Urinary bladder (tissue), 4 donors: Measurements from ENCODE around the gene SOWAHC. TPM values are rescaled to one million over a fixed set of nuclear protein-coding genes. Genes with fewer than 3 reads are reported as not detected.
A peak's percentile ranks its signal among the peaks of the same experiment; 100 is the strongest.
"Not testable (repeated sequence)": the region's sequence is repeated elsewhere in the genome, so short reads cannot be mapped to it uniquely, and the experiment has no call there.

Experiments used
- DNase-seq: peaks from one replicate; pipeline ENCODE4 v3.0.0-alpha.2; 2015; ENCODE audit errors: extremely low spot score
- H3K27ac ChIP-seq: one replicate; pipeline ENCODE4 v1.5.1; 2013; ENCODE audit warnings: low read depth, mild to moderate bottlenecking, moderate library complexity
- H3K36me3 ChIP-seq: one replicate; pipeline ENCODE4 v1.6.1; 2013; ENCODE audit warnings: mild to moderate bottlenecking, moderate library complexity; ENCODE audit not compliant: insufficient read depth
- H3K4me1 ChIP-seq: one replicate; pipeline ENCODE4 v1.6.1; 2013; ENCODE audit warnings: mild to moderate bottlenecking, moderate library complexity; ENCODE audit not compliant: insufficient read depth
- H3K4me3 ChIP-seq: one replicate; pipeline ENCODE4 v1.5.1; 2013; ENCODE audit warnings: low read depth, low read length
- WGBS: extraction: QIAGEN DNeasy Blood & Tissue Kit; methylation state at CpG from one replicate; pipeline ENCODE4 v1.1.7; 2013; 5-methylcytosine and 5-hydroxymethylcytosine counted together
- polyA plus RNA-seq: library from polyadenylated mRNA; stranded (reverse); fragments of 200-250 nt; gene quantifications from one replicate; pipeline ENCODE4 v1.2.3, GENCODE V29; 2013
- total RNA-seq: library from RNA; depleted of rRNA; stranded (reverse); fragments of >200 nt; gene quantifications from one replicate; pipeline ENCODE4 v1.2.3, GENCODE V29; 2014
- donor health status: healthy with polysubstance abuse.
- donor health status: healthy.

SOWAHC gene, protein sequence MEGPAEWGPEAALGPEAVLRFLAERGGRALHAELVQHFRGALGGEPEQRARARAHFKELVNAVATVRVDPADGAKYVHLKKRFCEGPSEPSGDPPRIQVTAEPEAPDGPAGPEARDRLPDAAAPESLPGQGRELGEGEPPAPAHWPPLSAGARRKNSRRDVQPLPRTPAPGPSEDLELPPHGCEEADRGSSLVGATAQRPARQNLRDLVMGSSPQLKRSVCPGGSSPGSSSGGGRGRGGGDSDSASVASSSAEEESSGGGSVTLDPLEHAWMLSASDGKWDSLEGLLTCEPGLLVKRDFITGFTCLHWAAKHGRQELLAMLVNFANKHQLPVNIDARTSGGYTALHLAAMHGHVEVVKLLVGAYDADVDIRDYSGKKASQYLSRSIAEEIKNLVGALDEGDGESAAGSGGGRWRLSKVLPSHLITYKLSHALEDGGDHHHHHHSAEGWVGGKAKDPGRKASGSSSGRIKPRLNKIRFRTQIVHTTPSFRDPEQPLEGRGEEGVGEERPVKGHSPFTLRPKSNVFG
- total RNA-seq (28.2 TPM), polyA plus RNA-seq (13.9 TPM)

DNA sequence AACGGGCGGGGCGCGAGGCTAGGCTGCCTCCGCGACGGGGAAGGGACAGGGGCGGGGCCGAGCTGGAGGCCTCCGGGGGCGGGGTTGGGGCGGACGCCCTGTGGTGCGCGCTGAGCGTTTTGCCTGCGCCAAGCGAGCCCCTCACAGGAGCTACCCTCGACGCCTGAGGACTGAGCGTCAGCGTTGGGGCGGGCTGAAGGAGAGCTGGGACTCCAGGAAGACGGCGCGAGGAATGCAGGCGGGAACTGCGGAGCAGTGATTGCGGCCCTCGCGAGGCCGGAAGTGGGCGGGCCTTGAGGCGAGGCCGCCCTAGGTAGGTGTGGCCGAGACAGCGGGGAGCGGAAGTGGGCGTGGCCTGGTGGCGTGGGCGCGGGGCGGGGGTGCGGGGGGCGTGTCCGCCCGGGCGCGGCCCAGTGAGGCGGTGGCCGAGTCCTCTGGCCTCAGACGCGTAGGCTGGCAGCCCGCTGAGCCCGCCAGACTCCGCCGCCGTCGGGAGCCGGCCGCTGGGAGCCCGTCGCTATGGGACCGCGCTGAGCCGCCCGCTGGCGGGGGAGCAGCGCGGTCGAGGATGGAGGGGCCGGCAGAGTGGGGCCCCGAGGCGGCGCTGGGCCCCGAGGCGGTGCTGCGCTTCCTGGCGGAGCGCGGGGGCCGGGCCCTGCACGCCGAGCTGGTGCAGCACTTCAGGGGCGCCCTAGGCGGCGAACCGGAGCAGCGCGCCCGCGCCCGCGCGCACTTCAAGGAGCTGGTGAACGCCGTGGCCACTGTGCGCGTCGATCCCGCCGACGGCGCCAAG lies at the start of gene SOWAHC, which contains the start of gene SEPTIN10:
Gene SOWAHC, plus strand, starts transcription at position 443 of the 793 bp plus-strand sequence. Its CDS starts 126 bp downstream, at position 569.
Gene SEPTIN10, minus strand, starts transcription at position 45 of the 793 bp plus-strand sequence. CDS start 139 bp downstream, outside the sequence.
- peak; percentile 93 for DNase-seq
- Histone ChIP-seq H3K27ac (peak within 1 kb of the TSS; percentile 99), H3K4me1 (no peaks in the 10 kb centered on the region), H3K4me3 (peak within 1 kb of the TSS; percentile 95), H3K36me3 (no peaks in the 10 kb centered on the region)
- WGBS: 1% methylated on average over 104 of the region's 104 CpGs

DNA sequence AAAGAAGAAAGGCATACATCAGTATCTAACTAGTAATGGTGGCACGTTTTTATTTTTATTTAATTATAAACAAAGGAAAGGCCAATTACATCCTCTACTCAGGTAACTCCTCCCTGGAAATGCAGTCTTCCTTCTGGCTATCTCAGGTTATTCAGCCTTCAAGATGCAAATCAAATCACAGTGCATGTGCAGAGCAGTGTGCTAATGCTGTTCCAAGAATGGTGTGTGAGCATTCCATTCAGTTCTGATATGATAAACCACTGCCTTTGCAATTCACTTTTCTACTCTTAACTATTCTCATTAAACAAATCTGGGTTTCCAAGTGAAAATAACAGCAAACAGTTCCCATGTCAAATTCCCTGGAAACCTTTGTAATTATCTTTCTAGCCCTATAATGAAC lies 38.8 kb upstream of the SOWAHC start:
- Histone ChIP-seq H3K36me3 (peaks cover 2% of the 10 kb centered on the region), H3K27ac (no peak overlapping the region), H3K4me1 (no peaks in the 10 kb centered on the region), H3K4me3 (no peak overlapping the region)
- DNase-seq: no peak
- WGBS: 31% methylated on average over 1 of the region's 1 CpG

DNA sequence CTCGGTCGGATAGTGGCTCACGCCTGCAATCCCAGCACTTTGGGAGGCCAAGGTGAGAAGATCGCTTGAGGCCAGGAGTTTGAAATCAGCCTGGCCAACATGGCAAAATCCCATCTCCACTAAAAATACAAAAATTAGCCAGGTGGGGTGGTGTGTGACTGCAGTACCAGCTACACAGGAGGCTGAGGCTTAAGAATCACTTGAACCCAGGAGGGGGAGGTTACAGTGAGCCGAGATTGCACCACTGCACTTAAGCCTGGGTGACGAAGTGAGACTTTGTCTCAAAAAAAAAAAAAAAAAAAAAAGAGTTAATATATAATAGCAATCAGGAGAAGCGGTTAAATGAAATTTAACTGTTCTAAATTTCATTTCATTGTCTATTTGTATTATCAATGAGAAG lies 36.5 kb upstream of the SOWAHC start:
- not testable (repeated sequence) for H3K4me1 ChIP-seq, DNase-seq, H3K36me3 ChIP-seq, H3K4me3 ChIP-seq, H3K27ac ChIP-seq
- 95% methylated on average over 7 of the region's 7 CpGs for WGBS

DNA sequence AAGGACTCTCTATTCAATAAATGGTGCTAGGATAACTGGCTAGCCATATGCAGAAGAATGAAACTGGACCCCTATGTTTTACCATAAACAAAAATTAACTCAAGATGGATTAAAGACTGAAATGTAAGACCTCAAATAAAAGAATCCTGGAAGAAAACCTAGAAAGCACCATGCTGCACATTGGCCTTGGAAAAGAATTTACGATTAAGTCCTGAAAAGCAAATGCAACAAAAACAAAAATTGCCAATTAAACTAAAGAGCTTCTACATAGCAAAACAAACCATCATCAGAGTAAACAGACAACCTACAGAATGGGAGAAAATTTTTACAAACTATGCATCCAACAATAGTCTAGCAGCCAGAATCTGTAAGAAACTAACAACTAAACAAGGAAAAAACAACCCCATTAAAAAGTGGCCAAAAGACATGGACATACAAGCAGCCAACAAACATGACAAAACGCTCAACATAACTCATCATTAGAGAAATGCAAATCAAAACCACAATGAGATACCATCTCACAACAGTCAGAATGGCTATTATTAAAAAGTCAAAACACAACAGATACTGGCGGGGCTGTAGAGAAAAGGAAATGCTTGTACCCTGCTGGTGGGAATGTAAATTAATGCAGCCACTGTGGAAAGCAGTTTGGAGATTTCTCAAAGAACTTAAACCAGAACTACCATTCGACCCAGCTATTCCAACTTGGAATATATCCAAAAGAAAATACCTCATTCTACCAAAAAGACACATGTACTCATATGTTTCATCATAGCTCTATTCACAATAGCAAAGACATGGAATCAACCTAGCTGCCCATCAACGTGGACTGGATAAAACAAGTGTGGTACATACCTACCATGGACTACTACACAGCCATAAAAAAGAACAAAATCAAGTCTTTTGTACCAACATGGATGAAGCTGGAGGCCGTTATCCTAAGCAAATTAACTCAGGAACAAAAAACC lies 31.0 kb upstream of the SOWAHC start:
- H3K27ac ChIP-seq: no peak overlapping the region
- DNase-seq: no peak
- WGBS: 86% methylated on average over 6 of the region's 6 CpGs
- H3K4me1 ChIP-seq: no peaks in the 10 kb centered on the region
- H3K4me3 ChIP-seq: no peak overlapping the region
- H3K36me3 ChIP-seq: peaks cover 2% of the 10 kb centered on the region

DNA sequence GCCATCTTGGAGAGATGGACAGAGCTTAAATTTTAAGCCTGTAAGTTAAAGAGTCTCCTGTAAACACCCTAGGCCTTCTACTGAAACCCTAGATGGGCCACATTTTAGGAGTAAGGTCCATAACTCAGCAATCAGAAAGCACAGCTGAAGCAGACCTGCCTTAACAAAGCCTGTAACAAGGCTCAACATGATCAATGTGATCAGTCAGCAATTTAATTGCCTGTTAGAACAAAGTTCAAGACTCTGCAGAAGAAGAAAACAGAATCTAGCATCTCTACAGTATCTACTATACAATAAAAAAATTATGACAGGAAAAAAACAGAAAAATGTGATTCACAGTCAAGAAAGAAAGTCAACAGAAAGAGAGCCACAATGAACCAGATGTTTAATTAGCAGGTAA lies 27.5 kb upstream of the SOWAHC start:
- H3K36me3 ChIP-seq: peaks cover 2% of the 10 kb centered on the region
- H3K4me3 ChIP-seq: no peak overlapping the region
- no peaks in the 10 kb centered on the region for H3K4me1 ChIP-seq
- no peak overlapping the region for H3K27ac ChIP-seq
- DNase-seq: no peak

DNA sequence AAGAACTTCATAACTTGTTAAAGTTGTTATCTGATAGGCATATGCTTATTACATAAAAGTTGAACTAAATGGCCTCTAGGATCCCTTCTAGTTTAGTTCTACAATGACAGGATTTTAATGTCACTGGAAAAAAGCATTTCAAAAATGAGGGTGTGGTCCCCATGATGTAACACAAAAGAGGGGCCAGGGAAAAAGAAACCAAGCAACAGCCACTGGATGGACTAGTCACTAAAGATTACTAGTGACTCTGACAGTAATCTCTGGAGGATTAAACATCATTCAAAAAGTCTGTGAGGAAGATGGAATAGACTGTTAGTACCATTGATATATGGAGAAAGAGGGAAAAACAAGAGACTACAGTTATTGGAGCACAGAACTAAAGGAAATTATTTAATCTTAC lies 23.0 kb upstream of the SOWAHC start:
- Histone ChIP-seq H3K4me3 (no peak overlapping the region), H3K36me3 (no peaks in the 10 kb centered on the region), H3K4me1 (peaks cover 2% of the 10 kb centered on the region), H3K27ac (no peak overlapping the region)
- no peak for DNase-seq

DNA sequence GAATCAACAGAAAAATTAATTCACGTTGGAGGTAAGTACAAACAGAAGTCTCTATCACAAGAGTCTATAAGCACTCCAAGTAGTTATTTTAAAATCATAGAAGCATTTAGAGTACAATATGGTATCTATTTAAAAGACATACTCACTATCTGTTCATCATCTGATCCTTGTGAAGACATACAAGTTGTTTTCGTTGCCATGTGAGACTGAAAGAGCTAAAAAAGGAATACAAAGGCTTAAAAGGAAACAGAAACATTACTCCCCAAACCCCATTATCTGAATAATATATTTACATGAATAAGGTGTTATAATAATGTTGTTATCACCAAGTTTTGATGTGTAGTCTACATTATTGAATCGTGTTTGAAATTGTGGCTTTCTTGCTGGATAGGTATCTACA lies 21.3 kb upstream of the SOWAHC start:
- Histone ChIP-seq H3K4me3 (no peak overlapping the region), H3K4me1 (peaks cover 2% of the 10 kb centered on the region), H3K36me3 (no peaks in the 10 kb centered on the region), H3K27ac (no peak overlapping the region)
- DNase-seq: no peak
- 85% methylated on average over 3 of the region's 3 CpGs for WGBS

DNA sequence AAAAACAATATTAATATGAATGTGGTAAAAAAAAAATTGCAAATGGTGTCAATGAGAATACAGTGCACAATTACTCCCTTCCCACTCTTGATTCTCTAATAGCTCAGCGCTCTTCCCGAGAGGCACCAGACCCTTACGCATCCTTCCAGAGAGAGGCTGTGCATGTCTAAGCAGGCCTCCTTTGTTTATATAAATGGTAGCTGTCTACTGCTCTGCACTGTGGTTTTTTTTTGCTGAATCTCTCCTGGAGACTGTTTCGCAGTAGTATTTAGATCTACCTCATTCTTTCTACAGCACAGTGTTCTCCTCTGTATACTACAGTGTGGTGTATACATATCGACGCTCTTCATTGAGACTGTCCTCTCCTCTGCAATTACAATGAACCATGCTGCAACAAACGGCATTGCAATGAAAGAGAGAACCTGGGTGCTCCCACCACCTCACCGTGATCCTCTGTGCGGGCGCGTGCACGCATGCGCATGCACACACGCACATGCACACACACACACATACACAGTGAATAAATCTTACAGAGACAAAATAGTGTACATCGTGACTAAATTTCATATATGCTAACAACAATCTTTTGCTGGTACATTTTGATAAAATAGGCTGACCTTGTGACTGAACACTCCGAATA lies 19.8 kb upstream of the SOWAHC start:
- 79% methylated on average over 16 of the region's 16 CpGs for WGBS
- Histone ChIP-seq H3K4me3 (no peak overlapping the region), H3K27ac (no peak overlapping the region), H3K4me1 (peaks cover 2% of the 10 kb centered on the region), H3K36me3 (no peaks in the 10 kb centered on the region)
- DNase-seq: no peak

DNA sequence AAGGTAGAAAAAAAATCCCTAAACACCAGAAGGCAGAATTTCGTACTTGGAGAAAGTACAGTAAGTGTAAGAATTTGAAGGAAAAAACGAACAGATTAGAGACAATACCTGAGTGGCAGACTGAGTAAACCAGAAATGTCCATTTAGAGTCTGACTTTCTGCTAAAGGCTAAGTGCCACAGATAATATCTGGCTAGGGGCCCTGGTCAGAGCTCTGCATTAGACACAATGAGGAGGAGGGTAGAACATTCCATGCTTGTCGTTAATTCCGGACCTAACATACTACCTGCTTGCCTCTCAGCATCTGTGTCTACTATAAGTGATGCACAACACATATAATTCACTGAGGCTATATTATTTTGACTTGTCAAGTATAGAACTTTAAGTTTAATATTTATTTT lies 18.5 kb upstream of the SOWAHC start:
- Histone ChIP-seq H3K4me1 (peaks cover 2% of the 10 kb centered on the region), H3K36me3 (no peaks in the 10 kb centered on the region), H3K27ac (no peak overlapping the region), H3K4me3 (no peak overlapping the region)
- WGBS: 82% methylated on average over 4 of the region's 4 CpGs
- no peak for DNase-seq

DNA sequence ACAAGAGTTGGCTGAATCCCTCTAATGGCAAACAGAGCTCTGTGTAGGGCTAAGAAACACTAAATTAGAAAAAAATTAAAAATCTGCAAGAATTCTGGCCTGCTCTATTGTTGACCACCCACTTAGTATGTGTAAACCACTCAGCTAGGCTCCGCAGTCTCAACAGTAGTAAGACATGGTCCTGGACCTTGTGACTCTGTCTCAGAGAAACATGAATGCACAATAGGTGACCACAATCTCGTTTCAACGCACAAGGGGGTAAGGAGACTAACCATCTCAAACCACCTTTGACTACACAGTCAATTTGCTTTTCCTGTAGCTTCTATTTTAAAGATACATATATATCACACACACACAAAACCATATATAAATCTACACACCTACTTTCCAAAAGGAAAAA lies 16.9 kb upstream of the SOWAHC start:
- no peak overlapping the region for H3K4me3 ChIP-seq
- DNase-seq: no peak
- 89% methylated on average over 3 of the region's 3 CpGs for WGBS
- H3K27ac ChIP-seq: no peak overlapping the region
- H3K4me1 ChIP-seq: peaks cover 2% of the 10 kb centered on the region
- H3K36me3 ChIP-seq: no peaks in the 10 kb centered on the region

DNA sequence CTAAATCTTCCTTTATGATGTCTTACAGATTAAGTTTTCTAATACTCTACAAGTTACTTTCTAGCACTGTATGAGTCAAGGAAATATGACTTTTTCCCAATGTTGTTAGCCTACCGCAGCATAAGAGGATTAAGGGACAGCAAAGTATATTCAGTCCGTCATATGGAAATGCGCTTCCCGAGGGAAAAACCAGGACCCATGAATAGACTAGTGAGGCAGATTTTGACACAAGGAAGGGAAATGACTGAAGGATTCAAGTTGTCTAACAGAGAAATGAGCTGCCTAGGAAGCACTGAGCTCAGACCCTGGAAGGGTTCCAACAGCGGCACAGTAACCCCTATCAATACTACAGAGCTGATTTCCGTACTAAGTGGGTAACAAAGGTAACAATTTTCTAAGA lies 12.4 kb upstream of the SOWAHC start:
- Histone ChIP-seq H3K4me3 (no peak overlapping the region), H3K4me1 (no peaks in the 10 kb centered on the region), H3K27ac (no peak overlapping the region), H3K36me3 (no peaks in the 10 kb centered on the region)
- DNase-seq: no peak
- WGBS: 63% methylated on average over 6 of the region's 6 CpGs

DNA sequence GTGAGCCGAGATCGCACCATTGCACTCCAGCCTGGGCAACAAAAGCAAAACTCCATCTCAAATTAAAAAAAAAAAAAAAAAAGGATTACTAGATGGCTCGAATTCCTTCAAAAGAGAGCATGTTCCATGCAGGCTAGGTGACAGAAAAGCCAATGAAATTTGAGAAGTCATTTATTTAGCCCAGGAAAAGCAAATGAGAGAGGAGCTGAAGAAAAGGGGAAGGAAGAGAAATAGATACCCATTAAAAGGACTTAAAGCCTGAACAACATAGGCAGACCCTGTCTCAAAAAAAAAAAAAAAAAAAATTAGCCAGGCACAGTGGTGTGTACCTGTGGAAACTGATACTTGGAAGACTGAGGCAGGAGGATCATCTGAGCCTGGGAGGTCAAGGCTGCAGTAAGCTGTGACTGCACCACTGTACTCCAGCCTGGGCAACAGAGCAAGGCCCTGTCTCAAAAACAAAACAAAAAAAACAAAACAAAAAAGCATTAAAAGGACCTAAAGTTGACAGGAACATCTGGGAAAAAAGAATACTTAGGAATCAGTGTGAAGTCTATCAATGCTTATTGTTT lies 11.5 kb upstream of the SOWAHC start:
- H3K4me1 ChIP-seq: no peaks in the 10 kb centered on the region
- H3K36me3 ChIP-seq: no peaks in the 10 kb centered on the region
- no peak for DNase-seq
- 87% methylated on average over 3 of the region's 3 CpGs for WGBS
- no peak overlapping the region for H3K4me3 ChIP-seq
- no peak overlapping the region for H3K27ac ChIP-seq
